ENCODE data around the gene ZMYND8. TPM values are rescaled to one million over a fixed set of nuclear protein-coding genes. Genes with fewer than 3 reads are reported as not detected.

The ZMYND8 gene
- total RNA-seq, 1 experiment from 2014 or later: 29.0 TPM

DNA sequence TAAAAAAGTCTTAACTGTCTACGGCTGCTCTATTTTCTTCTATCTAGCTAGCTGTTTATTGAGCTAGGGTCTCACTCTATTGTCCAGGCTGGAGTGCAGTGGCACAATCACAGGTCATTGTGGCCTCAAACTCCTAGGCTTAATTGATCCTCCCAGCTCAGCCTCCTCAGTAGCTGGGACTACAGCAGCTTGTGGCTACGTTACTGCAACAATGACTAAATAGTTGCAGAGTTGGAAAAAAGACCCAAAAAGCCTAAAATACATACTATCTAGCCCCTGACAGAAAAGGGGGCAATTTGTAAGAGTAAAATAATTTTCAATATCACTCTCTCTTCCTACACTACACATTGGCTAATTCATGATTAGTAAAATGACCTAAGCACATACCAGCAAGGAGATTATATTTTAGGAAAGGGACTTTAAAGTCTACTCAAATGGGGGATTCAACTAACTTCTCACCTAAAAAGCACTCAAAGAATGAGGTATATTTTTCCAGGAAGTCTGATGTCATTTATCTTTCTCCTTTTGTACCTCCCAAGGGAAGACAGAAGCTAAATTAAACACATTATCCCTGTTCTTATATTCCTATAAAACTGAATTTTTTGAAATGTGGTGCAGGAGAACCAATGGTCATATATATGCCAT, 82.8 kb downstream of the ZMYND8 start (continued):
- TF ChIP-seq SRF (IDR thresholded peaks at IDR 0.05; ENCODE audit: low read depth): no peak
- no peak for TF ChIP-seq CEBPB (IDR thresholded peaks at IDR 0.05; ENCODE audit: low read depth)
- TF ChIP-seq POLR2A (IDR thresholded peaks at IDR 0.05; ENCODE audit: borderline replicate concordance, extremely low read depth, insufficient read depth, insufficient read length): no peak

DNA sequence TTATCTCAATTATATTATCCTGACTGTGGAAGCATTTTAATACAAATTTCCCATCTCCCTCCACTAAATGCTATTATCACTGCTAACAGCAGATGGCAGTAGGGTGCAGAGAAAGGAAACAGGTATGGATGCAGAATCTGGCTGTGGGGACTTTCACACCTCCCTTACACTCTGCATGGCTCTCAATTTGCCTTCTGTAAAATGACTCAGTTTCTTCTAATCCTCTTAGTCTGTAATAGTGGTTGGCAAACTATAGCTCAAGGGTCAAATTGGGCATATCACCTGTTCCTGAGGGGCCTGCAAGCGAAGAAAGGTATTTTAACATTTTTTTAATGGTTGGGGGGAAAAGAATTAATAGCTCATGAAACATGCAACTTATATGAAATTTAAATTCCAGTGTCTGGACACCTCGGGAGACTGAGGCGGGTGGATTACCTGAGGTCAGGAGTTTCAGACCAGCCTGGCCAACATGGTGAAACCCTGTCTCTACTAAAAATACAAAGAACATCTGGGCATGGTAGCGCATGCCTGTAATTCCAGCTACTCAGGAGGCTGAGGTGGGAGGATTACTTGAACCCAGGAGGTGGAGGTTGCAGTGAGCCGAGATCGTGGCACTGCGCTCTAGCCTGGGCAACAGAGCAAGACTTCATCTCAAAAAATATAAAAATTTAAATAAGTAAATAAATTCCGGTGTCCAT, 83.5 kb downstream of the ZMYND8 start:
- H3K9me2 ChIP-seq (ENCODE audit: insufficient read depth): no peaks in the 10 kb centered on the region
- no peak overlapping the region for H3K4me3 ChIP-seq (replicated peaks in 1 of 2; ENCODE audit: low read depth in 1 of 2, low read length in 2 of 2)
- intact Hi-C loops (cut with micrococcal nuclease): loop anchor here (1.0 to 5.0 kb wide), 5 partner anchors 44 to 348 kb away; partner anchors contain the start of gene NCOA3
- no peak overlapping the region for H3K4me2 ChIP-seq (ENCODE audit: low read length)
- H2AFZ ChIP-seq (ENCODE audit: low read depth, low read length, poor library complexity, severe bottlenecking): no peak overlapping the region
- ChIA-PET POLR2A (interaction anchor here (1.6 to 5.2 kb wide), 2 partner anchors 44 to 110 kb away, joined by 6 to 35 read pairs; no protein-coding TSS in a partner anchor), RAD21 (ENCODE audit: low non-redundant PET in 1 of 2, low total read pairs in 2 of 2, uncharacterized antibody in 2 of 2, unreplicated experiment in 2 of 2) (interaction anchor here (0.6 to 5.0 kb wide), 11 partner anchors 58 to 348 kb away, joined by 3 to 55 read pairs (median 3); no protein-coding TSS in a partner anchor), CTCF (interaction anchor here (0.6 to 7.2 kb wide), 14 partner anchors 15 to 520 kb away, joined by 3 to 225 read pairs (median 4); no protein-coding TSS in a partner anchor)
- H3K9me3 ChIP-seq (ENCODE audit: control insufficient read depth in 1 of 2, insufficient read depth in 1 of 2, low read depth in 1 of 2, low read length in 2 of 2): no peaks in the 10 kb centered on the region
- BruUV-seq (replicated peaks): no TSS peak
- H3K36me3 ChIP-seq (ENCODE audit: control insufficient read depth in 1 of 2, insufficient read depth in 2 of 2, low read length in 2 of 2): peaks cover 13 to 14% of the 10 kb centered on the region in 2 experiments; a peak in 3 of 4 replicates
- peaks cover 42% of the 10 kb centered on the region for H3K79me2 ChIP-seq (ENCODE audit: insufficient read depth, low read length)
- no peaks in the 10 kb centered on the region for H4K20me1 ChIP-seq (ENCODE audit: insufficient read depth)
- no peaks in the 10 kb centered on the region for H3K27me3 ChIP-seq (ENCODE audit: insufficient read depth, low read length)
- no peak overlapping the region for H3K27ac ChIP-seq (ENCODE audit: low read depth, low read length)
- H3K4me1 ChIP-seq (ENCODE audit: control insufficient read depth in 1 of 2, insufficient read depth in 2 of 2, low read length in 2 of 2): peaks cover 36 to 44% of the 10 kb centered on the region in 2 experiments
- peak; percentile 67 for ATAC-seq
- no peak overlapping the region for H3K9ac ChIP-seq (ENCODE audit: low read length)
- DNase-seq (ENCODE audit: low read depth, low spot score): peak; percentile 52
- TF ChIP-seq, protein P1, sequence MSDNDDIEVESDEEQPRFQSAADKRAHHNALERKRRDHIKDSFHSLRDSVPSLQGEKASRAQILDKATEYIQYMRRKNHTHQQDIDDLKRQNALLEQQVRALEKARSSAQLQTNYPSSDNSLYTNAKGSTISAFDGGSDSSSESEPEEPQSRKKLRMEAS (IDR thresholded peaks at IDR 0.05): no peak; the same call in 1 of the 2 replicates
- TF ChIP-seq RAD21 (IDR thresholded peaks at IDR 0.05; ENCODE audit: low read depth): peak; percentile 96
- TF ChIP-seq, protein P2, sequence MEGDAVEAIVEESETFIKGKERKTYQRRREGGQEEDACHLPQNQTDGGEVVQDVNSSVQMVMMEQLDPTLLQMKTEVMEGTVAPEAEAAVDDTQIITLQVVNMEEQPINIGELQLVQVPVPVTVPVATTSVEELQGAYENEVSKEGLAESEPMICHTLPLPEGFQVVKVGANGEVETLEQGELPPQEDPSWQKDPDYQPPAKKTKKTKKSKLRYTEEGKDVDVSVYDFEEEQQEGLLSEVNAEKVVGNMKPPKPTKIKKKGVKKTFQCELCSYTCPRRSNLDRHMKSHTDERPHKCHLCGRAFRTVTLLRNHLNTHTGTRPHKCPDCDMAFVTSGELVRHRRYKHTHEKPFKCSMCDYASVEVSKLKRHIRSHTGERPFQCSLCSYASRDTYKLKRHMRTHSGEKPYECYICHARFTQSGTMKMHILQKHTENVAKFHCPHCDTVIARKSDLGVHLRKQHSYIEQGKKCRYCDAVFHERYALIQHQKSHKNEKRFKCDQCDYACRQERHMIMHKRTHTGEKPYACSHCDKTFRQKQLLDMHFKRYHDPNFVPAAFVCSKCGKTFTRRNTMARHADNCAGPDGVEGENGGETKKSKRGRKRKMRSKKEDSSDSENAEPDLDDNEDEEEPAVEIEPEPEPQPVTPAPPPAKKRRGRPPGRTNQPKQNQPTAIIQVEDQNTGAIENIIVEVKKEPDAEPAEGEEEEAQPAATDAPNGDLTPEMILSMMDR (IDR thresholded peaks at IDR 0.05 in 2 of 3, conservative IDR thresholded peaks at IDR 0.05 in 1 of 3; ENCODE audit: borderline replicate concordance in 1 of 3, insufficient read depth in 1 of 3, low read depth in 2 of 3, low read length in 2 of 3): peak; percentile 81 to 95 (median 93)

Data from HCT116 (cell line).